ENCODE results near the gene GREB1.

Gene GREB1

DNA sequence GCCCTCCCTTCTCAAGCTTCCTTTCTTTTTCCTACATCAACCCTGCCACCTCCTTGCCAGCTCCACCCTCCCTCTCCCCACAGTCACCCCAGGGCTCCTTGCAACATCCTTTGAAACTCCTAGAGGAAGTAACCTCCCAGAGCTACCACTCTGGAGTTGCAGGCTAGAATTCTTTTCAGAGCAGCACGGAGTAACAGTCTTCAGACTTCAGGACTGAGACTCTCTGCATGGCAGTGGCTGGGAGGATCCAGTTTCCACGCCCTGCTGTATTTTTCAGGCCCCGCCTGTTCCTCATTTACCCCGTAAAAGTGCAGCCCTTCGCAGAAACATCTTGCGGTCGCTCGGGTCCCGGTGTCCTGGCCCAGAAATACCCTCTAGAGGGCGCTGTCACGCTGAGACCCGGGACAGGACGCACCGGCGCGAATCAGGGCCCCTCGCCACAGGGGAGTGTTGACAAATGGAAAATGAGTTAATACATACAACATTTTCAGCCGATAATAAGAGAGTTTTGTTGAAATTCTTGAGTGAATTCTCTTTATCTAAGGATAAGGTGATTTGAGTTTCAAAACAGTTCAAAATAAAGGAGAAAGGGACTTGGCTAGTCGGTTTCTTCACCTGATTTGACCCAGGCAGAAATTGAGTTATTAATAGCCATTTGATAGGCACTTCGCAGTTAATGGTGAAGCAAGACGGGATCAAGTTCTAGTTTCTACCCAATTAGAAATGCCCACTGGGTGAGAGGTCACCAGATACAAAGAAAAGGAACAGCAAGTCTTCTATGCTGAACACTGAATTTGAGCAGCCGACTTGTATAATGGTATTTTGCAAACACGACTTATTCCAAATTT is 154.6 kb downstream of the GREB1 start:
- DNase-seq, result peak; percentile 88 to 90

- no peak for DNase-seq
Measured at GRCh38 chr2:11691076-11691660, 157.3 kb downstream of the GREB1 start.

All from activated CD4-positive, alpha-beta T cell treated with anti-CD3 and anti-CD28 coated beads, Interleukin-2, amount 50 U/mL, for 48 hours (primary cell).